HG02610 (cell line): ENCODE measurements around the gene JCAD.
"Not testable (repeated sequence)": the region's sequence is repeated elsewhere in the genome, so short reads cannot be mapped to it uniquely, and the experiment has no call there.

Experiments
- ATAC-seq: cut with Tn5 transposase; IDR thresholded peaks from one replicate; pipeline ENCODE4 v1.9.1; 2021; ENCODE audit warnings: mild to moderate bottlenecking, moderate library complexity; ENCODE audit not compliant: unreplicated experiment

The JCAD gene

DNA sequence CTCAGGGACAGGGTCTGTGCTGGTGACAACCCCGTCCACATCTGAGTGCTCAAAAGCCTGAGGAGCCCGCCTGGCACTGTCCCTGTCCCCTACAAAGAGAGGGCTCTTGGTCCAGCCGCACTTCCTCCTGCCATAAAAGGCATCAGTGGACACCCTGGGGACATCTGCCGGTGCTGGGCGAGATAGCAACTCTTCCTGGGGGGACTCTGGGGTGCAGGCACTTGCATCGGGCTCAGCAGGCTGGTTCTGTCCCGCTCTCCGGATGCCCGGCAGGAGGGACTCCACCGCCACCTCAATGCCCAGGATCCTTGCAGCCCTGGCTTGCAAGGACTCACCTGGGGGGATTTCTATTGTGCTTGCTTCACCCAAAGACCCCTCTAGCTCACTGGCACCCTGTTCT, 32.8 kb downstream of the JCAD start:
- ATAC-seq: no peak

GRCh38 chr10:30026080-30026479, 33.3 kb downstream of the JCAD start:
- no peak for ATAC-seq

DNA sequence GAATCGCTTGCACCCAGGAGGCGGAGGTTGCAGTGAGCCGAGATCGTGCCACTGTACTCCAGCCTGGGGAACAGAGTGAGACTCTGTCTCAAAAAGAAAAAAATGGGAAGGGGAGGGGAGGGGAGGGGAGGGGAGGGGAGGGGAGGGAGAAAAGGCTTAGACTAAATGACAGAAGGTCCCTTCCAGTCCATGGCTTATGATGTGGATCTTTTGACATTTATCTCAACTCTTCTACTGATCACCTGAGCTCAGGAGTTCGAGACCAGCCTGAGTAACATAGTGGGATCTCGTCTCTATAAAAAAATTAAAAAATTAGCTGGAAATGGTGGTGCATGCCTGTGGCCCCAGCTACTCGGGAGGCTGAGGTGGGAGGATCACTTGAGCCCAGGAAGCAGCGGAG, 34.0 kb downstream of the JCAD start:
- not testable (repeated sequence) for ATAC-seq

DNA sequence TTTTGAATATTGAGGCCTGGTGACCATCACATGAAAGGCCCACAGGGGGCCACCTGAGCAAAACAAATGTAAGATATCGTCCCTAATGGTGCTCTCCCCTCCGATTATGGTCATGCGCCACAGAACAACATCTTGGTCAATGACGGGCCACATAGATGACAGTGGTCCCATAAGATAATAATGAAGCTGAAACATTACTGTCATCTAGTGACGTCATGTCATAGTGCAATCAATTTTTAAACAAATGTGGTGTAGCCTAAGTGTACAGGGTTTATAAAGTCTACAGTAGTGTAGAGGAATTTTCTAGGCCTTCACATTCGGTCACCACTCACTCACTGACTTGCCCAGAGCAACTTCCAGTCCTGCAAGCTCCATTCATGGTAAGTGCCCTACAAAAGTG, 36.8 kb downstream of the JCAD start:
- ATAC-seq: no peak

DNA sequence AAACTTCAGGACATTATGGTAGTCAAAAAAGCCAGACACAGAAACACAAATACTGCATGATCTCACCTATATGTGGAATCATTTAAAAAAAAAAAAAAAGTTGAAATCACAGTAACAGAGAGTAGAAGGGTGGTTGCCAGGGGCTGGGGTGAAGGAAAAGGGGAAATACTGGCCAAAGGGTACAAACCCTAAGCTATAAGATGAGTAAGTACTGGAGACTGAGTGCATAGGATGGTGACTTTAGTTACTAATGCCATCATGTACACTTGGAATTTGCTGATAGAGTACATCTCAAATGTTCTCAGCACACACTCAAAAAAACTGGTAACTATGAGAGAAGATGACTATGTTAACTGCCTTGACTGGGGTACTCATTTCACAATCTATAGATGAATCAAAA, 39.9 kb downstream of the JCAD start:
- ATAC-seq: no peak

GRCh38 chr10:30018496-30018895, 40.9 kb downstream of the JCAD start:
- ATAC-seq: no peak

DNA sequence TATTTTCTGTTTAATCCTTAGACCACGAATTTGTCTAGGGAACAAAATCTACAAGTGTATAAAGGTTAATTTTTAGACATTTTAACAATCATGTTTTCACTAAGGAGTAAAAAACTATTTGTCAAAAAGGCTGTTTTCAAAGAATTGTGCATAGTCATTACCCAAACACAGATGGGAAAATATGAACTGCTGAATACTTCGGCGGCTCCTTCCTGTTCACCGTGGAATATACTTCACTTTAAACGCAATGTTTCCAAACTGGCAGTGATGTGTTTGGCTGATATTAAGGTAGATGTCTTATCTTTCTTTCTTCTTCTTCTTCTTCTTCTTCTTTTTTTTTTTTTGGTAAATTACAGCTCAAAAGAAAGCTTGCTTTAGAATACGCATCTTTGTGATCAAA, 41.4 kb downstream of the JCAD start:
- ATAC-seq: no peak

GRCh38 chr10:30017556-30017955, 41.8 kb downstream of the JCAD start:
- ATAC-seq: no peak

DNA sequence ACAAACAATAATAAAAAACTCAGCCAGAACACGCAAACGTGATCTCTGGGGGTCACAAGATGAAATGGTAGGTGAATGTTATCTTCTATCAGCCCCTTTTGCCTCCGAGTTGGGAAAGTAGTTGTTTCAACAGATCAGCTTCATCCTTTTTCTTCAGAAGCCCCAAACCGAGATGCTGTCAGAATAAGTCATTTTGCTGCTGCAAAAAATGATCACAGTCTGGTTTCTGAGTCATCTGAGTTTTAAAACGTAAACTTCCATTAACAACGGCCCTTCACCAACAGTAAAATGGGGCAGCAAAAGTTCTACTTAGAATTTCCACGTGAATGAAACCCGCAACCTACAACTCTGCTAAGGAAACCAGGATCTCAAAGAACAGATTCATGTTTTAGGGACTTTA, 44.9 kb downstream of the JCAD start:
- ATAC-seq: no peak

- ATAC-seq: no peak
Measured at GRCh38 chr10:30013757-30014156, 45.6 kb downstream of the JCAD start.

DNA sequence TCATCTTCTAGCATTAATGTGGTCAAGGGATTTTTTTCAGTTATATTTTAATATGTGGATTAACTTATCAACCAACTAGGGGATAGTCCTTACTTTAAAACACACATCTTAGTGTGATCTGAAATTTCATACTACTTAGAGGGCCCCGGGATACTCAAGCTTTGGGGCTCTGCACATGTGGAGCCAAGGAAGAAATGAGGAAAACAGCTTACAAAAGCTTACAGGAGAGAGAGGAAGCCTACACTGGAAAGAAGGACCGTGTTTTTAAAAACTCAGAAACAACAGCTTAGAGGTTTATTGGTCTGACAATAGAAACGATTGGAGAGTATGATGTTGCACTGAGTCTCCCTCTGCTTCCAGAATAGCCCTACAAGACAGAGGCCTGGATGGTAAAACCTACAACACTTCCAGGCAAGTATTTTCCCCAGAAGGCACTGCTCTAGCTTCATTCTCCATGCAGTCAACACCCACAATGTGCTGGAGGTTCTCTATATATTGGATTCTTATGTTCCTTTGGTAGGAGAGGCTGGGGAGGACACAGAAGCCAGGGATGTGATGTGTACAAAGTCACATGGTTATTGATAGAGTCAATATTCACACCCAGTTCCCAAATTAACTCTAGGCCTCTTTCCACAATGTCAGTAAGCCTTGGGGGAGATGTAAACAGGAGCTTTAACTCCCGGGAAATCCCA, 47.3 kb downstream of the JCAD start:
- no peak for ATAC-seq

DNA sequence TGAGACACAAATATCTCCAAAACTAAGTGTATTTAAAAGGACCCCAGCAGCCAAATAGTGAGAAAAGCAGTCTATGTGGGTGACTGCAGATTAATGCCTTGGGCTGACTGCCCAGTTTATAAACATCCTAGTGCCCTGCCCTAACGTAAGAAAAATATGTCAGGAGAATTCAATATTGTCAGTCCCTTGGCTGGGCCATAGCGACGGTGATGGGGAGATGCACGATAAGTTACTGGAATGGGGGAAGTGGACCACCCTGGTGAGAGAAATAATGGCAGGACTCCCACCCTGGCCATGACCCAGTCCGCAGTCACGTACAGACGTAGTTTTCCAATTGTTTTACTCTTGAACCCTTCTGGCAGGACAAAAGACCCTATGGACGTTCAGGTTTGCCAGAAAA, 48.0 kb downstream of the JCAD start:
- no peak for ATAC-seq

DNA sequence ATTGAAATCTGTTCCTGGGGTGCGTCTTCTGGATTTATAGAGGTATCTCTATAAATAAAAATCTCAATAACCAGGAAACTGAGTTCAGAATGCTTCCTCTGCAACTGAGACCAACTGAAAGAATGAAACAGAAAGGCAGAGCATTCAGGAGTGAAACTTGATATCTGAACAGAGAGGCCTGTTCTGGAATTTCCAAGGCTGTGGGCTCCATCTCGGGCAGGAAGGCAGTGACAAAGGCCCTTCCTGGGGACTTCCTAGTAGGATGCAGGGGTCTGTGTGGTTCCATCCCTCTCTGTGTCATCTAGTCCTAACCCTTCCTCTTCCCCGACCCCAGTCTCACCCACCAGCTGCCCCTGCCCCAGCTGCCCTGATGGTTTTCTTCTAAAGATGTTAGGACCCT, 52.0 kb downstream of the JCAD start:
- no peak for ATAC-seq

GRCh38 chr10:30006410-30006809, 53.0 kb downstream of the JCAD start:
- ATAC-seq: no peak

- ATAC-seq: not testable (repeated sequence)
Measured at GRCh38 chr10:30005116-30005515, 54.3 kb downstream of the JCAD start.

DNA sequence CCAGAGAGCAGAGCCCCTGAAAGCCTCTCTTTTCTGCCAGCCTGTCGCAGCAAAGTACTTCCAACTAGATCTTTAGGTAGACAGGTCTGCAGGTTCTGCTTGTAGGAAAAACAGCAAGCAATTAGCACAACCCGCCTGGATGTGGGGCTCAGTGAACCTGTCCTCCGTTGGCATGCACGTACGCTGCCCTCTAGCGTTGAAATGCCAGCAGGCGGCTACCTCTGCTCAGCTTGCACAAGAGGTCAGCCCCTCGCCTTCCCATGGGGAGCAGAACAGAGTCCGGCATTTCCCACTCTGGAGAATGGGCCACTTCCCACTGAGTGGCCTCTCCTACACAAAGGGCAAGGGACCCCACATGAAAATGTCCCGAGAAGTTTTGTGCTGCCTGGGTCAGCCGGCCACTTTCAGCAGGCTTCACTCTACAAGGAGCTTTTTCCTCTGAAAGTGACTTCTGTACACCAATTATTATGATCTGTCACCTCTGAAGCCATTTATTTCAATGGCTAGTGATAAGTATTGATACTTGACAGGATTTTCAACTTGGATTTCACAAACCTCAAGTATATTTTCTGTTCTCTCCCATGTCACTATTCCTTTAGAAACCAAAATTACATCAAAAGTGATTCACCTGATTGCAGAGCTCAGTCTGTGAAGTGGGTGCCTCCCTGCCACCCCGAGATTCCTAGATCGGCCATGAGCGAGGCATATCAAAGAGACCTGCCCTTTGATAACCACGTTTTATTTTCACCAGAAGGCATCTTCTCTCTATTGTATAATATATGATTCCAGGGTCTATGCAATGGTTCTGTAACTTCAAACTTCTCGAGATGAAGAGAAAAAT, 56.7 kb downstream of the JCAD start:
- no peak for ATAC-seq

DNA sequence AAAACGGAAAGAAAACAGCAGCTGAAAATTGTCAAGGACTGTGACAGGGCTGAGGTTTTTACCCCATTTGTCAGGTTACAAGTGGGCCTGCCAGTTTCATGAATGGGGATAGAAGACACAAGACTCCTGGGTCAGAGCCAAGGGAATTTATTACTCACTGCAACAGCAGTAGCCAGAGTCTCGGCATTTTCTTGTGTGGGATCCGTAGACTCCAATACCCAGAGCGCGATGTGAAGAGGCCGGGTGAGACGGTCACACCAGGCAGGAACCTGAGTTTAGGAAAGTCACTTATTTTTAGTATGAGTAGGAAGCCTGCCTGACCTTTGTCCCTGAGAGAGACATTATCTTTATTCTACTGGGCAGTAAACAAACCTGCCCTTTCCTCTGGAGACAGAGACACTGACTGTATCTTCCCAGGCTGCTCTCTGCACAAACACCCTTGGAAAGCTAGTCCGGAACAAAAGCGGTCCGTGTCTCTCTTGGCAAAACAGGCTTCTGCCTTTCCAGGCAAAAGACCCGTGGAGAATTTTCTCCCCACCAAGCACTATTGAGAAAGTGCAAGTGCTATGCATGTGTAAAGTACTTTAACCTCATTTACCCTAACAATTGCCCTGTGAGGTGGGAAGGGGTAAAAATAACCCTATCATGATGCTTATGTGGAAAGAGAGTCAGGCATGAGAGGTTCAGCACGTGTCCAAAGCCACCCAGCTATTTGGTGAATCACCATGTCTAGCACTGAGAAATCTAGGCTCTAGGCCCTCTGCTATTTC, 58.4 kb downstream of the JCAD start:
- no peak for ATAC-seq

GRCh38 chr10:29998142-29998808, 61.1 kb downstream of the JCAD start:
- ATAC-seq: peak; percentile 86

- no peak for ATAC-seq
Measured at GRCh38 chr10:29994811-29995210, 64.6 kb downstream of the JCAD start.

DNA sequence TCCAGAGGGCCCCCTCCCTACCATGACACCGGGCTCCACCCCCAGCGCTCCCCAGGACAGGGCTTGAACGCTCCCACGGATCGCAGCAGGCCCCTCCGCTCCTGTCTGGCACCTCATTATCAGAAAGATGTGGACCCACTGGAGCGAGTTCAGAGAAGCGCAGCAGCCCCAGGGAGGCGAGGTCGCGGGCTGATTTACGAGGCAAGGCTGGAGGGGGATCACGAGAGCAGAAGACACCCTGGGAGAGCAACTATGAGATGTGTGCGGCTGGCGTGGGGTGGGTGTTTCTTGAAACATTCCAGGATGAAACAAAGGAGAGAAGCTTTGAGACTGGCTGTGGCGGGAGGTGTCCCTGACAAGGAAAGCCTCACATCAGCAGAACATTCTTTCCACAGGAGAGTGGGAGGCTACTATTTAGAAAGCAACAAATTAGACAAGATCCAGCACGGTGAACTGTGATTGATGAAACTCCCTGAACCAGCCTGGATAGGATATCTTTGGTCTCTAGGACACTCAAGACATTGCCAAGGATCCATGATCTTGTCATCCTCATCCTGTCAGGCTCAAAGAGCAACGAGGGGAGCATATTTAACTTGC, 66.0 kb downstream of the JCAD start:
- no peak for ATAC-seq

GRCh38 chr10:29992914-29993313, 66.5 kb downstream of the JCAD start:
- ATAC-seq: no peak
